Fibroblast of pulmonary artery (primary cell): Measurements from ENCODE around the gene RNF207.
A peak's percentile ranks its signal among the peaks of the same experiment; 100 is the strongest.

Experiments
- DNase-seq: peaks from one replicate; pipeline ENCODE4 v3.0.0-alpha.2; 2010; ENCODE audit warnings: low read depth
- H3K4me3 ChIP-seq: replicated peaks from 2 replicates; pipeline ENCODE4 v1.5.1; 2011; ENCODE audit warnings: low read depth, mild to moderate bottlenecking, control low read depth, low read length, moderate library complexity
- CTCF ChIP-seq: IDR thresholded peaks from 2 replicates; pipeline ENCODE4 v1.5.1; 2011; ENCODE audit warnings: mild to moderate bottlenecking, control low read depth, low read length, inconsistent platforms; ENCODE audit errors: missing control alignments

The RNF207 gene

GRCh38 chr1:6167391-6168303, 38.3 kb upstream of the RNF207 start:
- DNase-seq = no peak
- no peak for TF ChIP-seq CTCF
- H3K4me3 ChIP-seq = no peak overlapping the region

DNA sequence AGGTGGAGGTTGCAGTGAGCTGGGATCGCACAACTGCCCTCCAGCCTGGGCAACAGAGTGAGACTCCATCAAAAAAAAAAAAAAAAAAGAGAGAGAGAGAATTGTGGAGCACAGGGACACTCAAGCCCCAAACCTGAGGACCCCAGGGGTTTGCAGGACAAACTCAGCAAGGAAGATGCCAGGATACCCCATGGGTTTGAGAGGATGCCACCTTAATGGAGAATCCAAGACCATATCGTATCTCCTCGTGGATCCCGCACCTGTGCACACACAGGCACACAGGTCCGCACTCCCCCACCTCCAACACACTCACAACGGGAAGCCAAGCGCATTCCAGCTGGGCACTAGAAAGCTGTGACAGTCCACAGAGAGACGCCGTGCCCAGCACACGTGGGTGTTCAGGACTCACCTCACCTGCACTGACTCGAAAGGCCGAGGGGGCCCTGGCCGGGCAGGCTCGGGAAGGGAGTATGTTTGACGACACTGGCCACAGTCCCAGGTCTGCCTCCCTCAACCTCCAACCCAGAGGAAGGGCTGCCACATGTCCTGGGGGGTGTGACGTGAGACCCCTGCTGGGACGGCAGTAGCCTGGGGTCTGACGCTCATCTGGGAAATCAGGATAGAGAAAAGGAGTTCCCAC, 36.9 kb upstream of the RNF207 start:
- TF ChIP-seq CTCF = no peak
- DNase-seq = no peak
- H3K4me3 ChIP-seq = no peak overlapping the region

GRCh38 chr1:6170116-6170741, 35.7 kb upstream of the RNF207 start:
- TF ChIP-seq CTCF = no peak
- no peak for DNase-seq
- no peak overlapping the region for H3K4me3 ChIP-seq

- TF ChIP-seq CTCF = no peak
- DNase-seq = no peak
- no peak overlapping the region for H3K4me3 ChIP-seq
Measured at GRCh38 chr1:6170742-6171201, 35.1 kb upstream of the RNF207 start.

- no peak for DNase-seq
- no peak overlapping the region for H3K4me3 ChIP-seq
- TF ChIP-seq CTCF = peak; percentile 45
Measured at GRCh38 chr1:6171548-6172124, 34.3 kb upstream of the RNF207 start.

DNA sequence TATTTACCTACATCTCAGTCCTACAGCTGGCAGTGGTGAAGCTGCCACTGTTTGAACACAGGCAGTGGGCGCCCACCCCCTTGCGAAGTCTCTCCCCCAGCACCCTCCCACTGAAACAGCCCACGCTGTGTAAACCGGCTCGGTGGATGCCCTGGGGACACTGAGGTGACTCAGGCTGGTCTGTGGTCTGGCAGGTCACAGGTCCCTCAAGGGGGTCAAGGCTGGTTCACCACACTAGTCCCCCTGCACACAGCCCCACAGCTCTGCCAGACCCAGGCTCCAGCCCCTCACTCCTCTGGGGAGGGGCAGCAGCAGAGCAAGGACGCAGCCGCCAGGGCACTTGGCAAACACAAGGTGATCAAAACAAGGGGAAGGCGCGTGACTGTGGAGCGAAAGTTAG, 33.4 kb upstream of the RNF207 start:
- no peak for DNase-seq
- H3K4me3 ChIP-seq = no peak overlapping the region
- TF ChIP-seq CTCF = no peak
